SK-N-SH (cell line): Measurements from ENCODE around the gene RHBDL1. TPM values are rescaled to one million over a fixed set of nuclear protein-coding genes. Genes with fewer than 3 reads are reported as not detected.

Experiments
- CTCF ChIA-PET: fragments of 300-600, 350-600 bp; formaldehyde crosslinking; extraction: SDS; loops from one replicate; lab custom pipeline; 2021; lab: Yijun Ruan, JAX
- POLR2A ChIA-PET: fragments of 350-600 bp; sonication (Branson Sonifier 250); formaldehyde crosslinking; extraction: SDS; loops from one replicate; lab custom pipeline; 2020; ENCODE audit warnings: antibody characterized with exemption, inconsistent platforms; lab: Yijun Ruan, JAX
- DNase-seq: peaks from one replicate; pipeline ENCODE4 v3.0.0; 2012
- H2AFZ ChIP-seq: fragments of 200-600 bp; sonication (generic); 2 replicates; pipeline ENCODE4 v1.8.1; 2016; ENCODE audit warnings: antibody characterized with exemption, mild to moderate bottlenecking, low read depth
- H3F3A ChIP-seq: fragments of 200-600 bp; sonication (generic); replicated peaks from 2 replicates; pipeline ENCODE3; 2016; ENCODE audit warnings: antibody characterized with exemption, mild to moderate bottlenecking; ENCODE audit not compliant: insufficient read depth
- H3K27ac ChIP-seq, 2 experiments: fragments of 200-500 bp in 1 of 2; fragments of 200-600 bp in 1 of 2; sonication (Bioruptor generic) in 1 of 2; sonication (generic), shearing (Covaris generic) in 1 of 2; 2 replicates each; pipeline versions ENCODE4 v1.5.1 to v1.6.1; 2014 to 2016; ENCODE audit warnings: low read depth in 2 of 2, inconsistent platforms in 1 of 2, low read length in 1 of 2, mild to moderate bottlenecking in 1 of 2, mixed read lengths in 1 of 2
- H3K27me3 ChIP-seq: fragments of 200-600 bp; sonication (generic), shearing (Covaris generic); 2 replicates; pipeline ENCODE4 v1.6.1; 2016; ENCODE audit warnings: mixed run types; ENCODE audit not compliant: insufficient read depth
- H3K36me3 ChIP-seq, 2 experiments: fragments of 200-500 bp in 1 of 2; fragments of 200-600 bp in 1 of 2; sonication (Bioruptor generic) in 1 of 2; sonication (generic) in 1 of 2; replicated peaks in 1 of 2; 2 replicates each; pipeline versions ENCODE3 to v1.5.1; 2014 to 2016; ENCODE audit warnings: low read length in 1 of 2, mild to moderate bottlenecking in 1 of 2; ENCODE audit not compliant: insufficient read depth in 2 of 2, control insufficient read depth in 1 of 2
- H3K4me1 ChIP-seq, 2 experiments: fragments of 200-500 bp in 1 of 2; fragments of 200-600 bp in 1 of 2; sonication (Bioruptor generic) in 1 of 2; sonication (generic), shearing (Covaris generic) in 1 of 2; 2 replicates each; pipeline versions ENCODE4 v1.5.1 to v1.6.1; 2014 to 2016; ENCODE audit warnings: low read depth in 1 of 2, low read length in 1 of 2, mixed run types in 1 of 2; ENCODE audit not compliant: insufficient read depth in 2 of 2, control insufficient read depth in 1 of 2
- H3K4me2 ChIP-seq: fragments of 200-600 bp; sonication (generic), shearing (Covaris generic); 2 replicates; pipeline ENCODE4 v1.6.1; 2017; ENCODE audit warnings: mixed run types
- H3K4me3 ChIP-seq, 2 experiments: fragments of 200-500 bp in 1 of 2; fragments of 200-600 bp in 1 of 2; sonication (Bioruptor generic) in 1 of 2; sonication (generic), shearing (Covaris generic) in 1 of 2; 2 replicates each; pipeline versions ENCODE4 v1.5.1 to v1.8.1; 2014 to 2016; ENCODE audit warnings: low read depth in 2 of 2, inconsistent platforms in 1 of 2, low read length in 1 of 2, mild to moderate bottlenecking in 1 of 2, mixed read lengths in 1 of 2, moderate library complexity in 1 of 2
- H3K79me2 ChIP-seq: fragments of 200-600 bp; sonication (generic); 2 replicates; pipeline ENCODE4 v1.8.1; 2017; ENCODE audit warnings: mild to moderate bottlenecking; ENCODE audit not compliant: insufficient read depth
- H3K9ac ChIP-seq: fragments of 200-600 bp; sonication (generic); 2 replicates; pipeline ENCODE4 v1.6.1; 2017; ENCODE audit warnings: mixed run types
- H3K9me2 ChIP-seq: fragments of 200-600 bp; sonication (generic); 2 replicates; pipeline ENCODE4 v1.6.1; 2017; ENCODE audit warnings: mixed run types
- H3K9me3 ChIP-seq: fragments of 200-600 bp; sonication (generic); 2 replicates; pipeline ENCODE4 v1.6.1; 2017; ENCODE audit warnings: mixed run types, mild to moderate bottlenecking, moderate library complexity
- H4K20me1 ChIP-seq: fragments of 200-600 bp; sonication (generic); 2 replicates; pipeline ENCODE4 v1.6.1; 2017; ENCODE audit warnings: mild to moderate bottlenecking, mixed run types; ENCODE audit not compliant: insufficient read depth
- EZH2phosphoT487 ChIP-seq: fragments of 200-600 bp; sonication (generic); IDR thresholded peaks from 2 replicates; pipeline ENCODE4 v1.6.1; 2017; ENCODE audit warnings: low read depth, mixed run types, mild to moderate bottlenecking, antibody characterized with exemption, moderate library complexity, borderline replicate concordance
- GATA2 ChIP-seq: sonication (generic); formaldehyde crosslinking; IDR thresholded peaks from 2 replicates; pipeline ENCODE4 v1.5.0; 2020; ENCODE audit warnings: mild to moderate bottlenecking, missing genetic modification reagents
- JUND ChIP-seq: IDR thresholded peaks from 2 replicates; pipeline ENCODE4 v1.4.0; 2012
- MEF2A ChIP-seq: IDR thresholded peaks from 2 replicates; pipeline ENCODE4 v1.4.0; 2012; ENCODE audit warnings: low read depth, borderline replicate concordance
- RAD21 ChIP-seq: IDR thresholded peaks from 2 replicates; pipeline ENCODE4 v1.6.1; 2012; ENCODE audit warnings: mild to moderate bottlenecking, low read length
- RFX5 ChIP-seq: IDR thresholded peaks from 2 replicates; pipeline ENCODE4 v1.6.1; 2012; ENCODE audit warnings: mild to moderate bottlenecking, improper control_type of control experiment, low read length
- SMC3 ChIP-seq: IDR thresholded peaks from 2 replicates; pipeline ENCODE4 v1.6.1; 2012; ENCODE audit warnings: low read depth, low read length, improper control_type of control experiment
- TEAD4 ChIP-seq: IDR thresholded peaks from 2 replicates; pipeline ENCODE4 v1.4.0; 2012; ENCODE audit warnings: mild to moderate bottlenecking, borderline replicate concordance; ENCODE audit not compliant: insufficient read depth
- YY1 ChIP-seq: IDR thresholded peaks from 2 replicates; pipeline ENCODE4 v1.4.0; 2012; ENCODE audit warnings: low read depth, mild to moderate bottlenecking
- WGBS: methylation state at CpG from one replicate; pipeline ENCODE4 v1.1.6; 2017; ENCODE audit warnings: low lambda C conversion rate; 5-methylcytosine and 5-hydroxymethylcytosine counted together
- polyA plus RNA-seq, 3 experiments: library from polyadenylated mRNA; depleted of rRNA; stranded (reverse); fragments of >200 nt; gene quantifications; 2 replicates each; pipeline ENCODE4 v1.2.3, GENCODE V29; 2012
- TF ChIP-seq, protein P1 (sequence below): IDR thresholded peaks from 2 replicates; pipeline ENCODE4 v1.6.1; 2012; ENCODE audit warnings: mild to moderate bottlenecking, low read depth, low read length, moderate library complexity

Gene RHBDL1
- polyA plus RNA-seq, 1 of the 3 experiments (the other 2 are of a cell fraction): 4.1 TPM

DNA sequence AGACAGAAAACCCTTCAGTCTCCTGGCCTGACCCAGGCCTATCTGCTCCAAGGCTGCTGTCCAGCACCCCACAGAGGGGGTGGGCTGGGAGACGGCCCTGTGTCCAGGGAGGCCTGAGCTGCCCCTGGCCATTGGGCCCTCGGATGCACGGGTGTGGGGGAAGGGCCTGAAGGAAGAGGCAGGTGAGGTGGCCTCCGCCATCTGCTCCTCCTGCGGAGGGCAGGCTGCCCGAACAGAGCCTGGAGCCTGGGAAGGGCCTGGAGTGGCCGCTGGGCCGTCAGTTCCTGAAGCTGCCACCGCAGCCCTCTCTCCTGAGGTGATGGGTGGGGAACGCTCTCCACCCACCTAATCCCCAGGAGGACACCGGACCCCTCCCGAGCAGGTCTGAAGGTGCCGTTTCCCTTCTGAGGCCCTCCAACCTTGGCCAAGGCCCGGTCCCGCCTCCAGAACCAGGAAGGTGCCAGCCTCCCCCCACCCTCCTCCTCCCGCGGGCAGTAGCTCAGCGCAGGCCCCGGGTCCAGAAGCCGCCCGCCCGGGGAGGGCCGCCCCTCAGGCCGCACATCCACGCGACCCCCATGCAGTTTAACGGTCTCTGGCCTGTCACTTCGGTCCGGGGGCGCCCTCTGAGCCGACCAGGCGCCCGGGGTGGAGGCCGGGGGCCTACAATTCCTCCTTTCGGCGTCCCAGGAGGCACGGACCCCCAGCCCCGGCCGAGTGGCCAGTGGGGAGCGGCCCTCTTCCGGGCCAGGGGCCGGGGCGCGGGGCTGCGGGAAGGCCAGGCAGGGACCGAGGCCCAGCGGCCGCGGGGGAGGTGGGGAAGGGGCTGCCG, 29.3 kb downstream of the RHBDL1 start:
- Histone ChIP-seq H3K9me2 (no peaks in the 10 kb centered on the region), H3K4me3 (peak overlapping the region; percentile 78 to 82), H3K36me3 (no peaks in the 10 kb centered on the region), H3K79me2 (peaks cover 49% of the 10 kb centered on the region), H2AFZ (no peak overlapping the region), H4K20me1 (peaks cover 49% of the 10 kb centered on the region), H3K9ac (peak overlapping the region; percentile 85), H3K27me3 (no peaks in the 10 kb centered on the region), H3K9me3 (no peaks in the 10 kb centered on the region), H3K4me1 (peaks cover 5 to 27% of the 10 kb centered on the region in 2 experiments; a peak in 2 of 4 replicates), H3F3A (peaks cover 6% of the 10 kb centered on the region), H3K27ac (peak overlapping the region; percentile 11 to 48; a peak in 2 of 4 replicates), H3K4me2 (peak overlapping the region; percentile 95)
- ChIA-PET CTCF (interaction anchor here (0.5 to 22.4 kb wide), 9 partner anchors 8 to 80 kb away, joined by 3 to 358 read pairs (median 4); partner anchors contain the start of genes ANTKMT, CCDC78, CIAO3 and HAGHL), POLR2A (interaction anchor here (1.7 to 2.0 kb wide), 2 partner anchors 14 to 24 kb away, joined by 5 to 7 read pairs; partner anchors contain the start of gene WDR24)
- TF ChIP-seq JUND: no peak
- TF ChIP-seq, protein P1, sequence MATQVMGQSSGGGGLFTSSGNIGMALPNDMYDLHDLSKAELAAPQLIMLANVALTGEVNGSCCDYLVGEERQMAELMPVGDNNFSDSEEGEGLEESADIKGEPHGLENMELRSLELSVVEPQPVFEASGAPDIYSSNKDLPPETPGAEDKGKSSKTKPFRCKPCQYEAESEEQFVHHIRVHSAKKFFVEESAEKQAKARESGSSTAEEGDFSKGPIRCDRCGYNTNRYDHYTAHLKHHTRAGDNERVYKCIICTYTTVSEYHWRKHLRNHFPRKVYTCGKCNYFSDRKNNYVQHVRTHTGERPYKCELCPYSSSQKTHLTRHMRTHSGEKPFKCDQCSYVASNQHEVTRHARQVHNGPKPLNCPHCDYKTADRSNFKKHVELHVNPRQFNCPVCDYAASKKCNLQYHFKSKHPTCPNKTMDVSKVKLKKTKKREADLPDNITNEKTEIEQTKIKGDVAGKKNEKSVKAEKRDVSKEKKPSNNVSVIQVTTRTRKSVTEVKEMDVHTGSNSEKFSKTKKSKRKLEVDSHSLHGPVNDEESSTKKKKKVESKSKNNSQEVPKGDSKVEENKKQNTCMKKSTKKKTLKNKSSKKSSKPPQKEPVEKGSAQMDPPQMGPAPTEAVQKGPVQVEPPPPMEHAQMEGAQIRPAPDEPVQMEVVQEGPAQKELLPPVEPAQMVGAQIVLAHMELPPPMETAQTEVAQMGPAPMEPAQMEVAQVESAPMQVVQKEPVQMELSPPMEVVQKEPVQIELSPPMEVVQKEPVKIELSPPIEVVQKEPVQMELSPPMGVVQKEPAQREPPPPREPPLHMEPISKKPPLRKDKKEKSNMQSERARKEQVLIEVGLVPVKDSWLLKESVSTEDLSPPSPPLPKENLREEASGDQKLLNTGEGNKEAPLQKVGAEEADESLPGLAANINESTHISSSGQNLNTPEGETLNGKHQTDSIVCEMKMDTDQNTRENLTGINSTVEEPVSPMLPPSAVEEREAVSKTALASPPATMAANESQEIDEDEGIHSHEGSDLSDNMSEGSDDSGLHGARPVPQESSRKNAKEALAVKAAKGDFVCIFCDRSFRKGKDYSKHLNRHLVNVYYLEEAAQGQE: peak; percentile 91
- 21% methylated on average over 21 of the region's 50 CpGs for WGBS
- peak; percentile 74 for DNase-seq

DNA sequence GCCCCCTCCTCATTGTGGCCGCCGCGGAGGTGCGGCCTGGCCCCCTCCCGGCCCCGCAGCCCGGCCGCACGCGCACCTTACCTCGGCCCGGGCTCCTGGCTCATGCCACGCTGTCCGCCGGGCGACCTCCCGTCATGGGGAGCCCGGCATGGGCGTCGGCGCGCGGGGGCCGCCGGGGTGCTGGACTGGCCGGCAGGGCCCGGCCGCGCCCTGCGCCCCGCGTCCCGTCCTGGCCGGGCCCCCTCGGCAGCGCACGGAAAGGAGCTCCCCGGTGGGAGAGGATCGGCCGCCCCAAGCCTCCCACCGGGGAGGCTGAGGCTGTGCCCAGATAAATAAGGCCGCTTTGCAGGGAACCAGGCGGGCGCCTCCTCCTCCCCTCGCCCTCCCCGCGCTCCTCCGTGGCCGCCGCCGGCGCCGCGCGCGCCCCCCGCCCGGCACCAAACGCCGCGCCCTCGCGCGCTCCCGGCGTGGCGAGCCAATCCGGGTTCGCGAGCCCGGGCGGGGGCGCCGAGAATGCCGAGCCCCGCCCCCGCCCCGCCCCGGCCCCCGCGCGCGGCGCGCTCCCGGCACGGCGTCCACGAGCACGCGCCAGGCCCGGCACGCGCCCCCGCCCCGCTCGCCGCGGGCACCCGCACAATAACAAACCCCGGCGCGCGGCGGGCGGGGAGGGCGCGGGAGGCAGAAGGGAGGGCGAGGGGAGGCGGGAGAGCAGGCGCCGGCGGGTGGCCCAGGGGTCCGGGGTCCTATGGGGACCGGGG, 30.1 kb downstream of the RHBDL1 start, which contains the start of gene FBXL16:
Gene FBXL16 (minus strand): TSS at position 371 of the 758 bp plus-strand sequence. CDS start 8,396 bp downstream, outside the sequence.
- peak; percentile 98 for DNase-seq
- peaks cover 41% of the 10 kb centered on the region for H4K20me1 ChIP-seq
- H3K27me3 ChIP-seq: no peaks in the 10 kb centered on the region
- peak within 1 kb of the TSS; percentile 95 for H3K4me2 ChIP-seq
- peak within 1 kb of the TSS; percentile 78 to 82 for H3K4me3 ChIP-seq
- no peak within 1 kb of the TSS for H2AFZ ChIP-seq
- H3F3A ChIP-seq: peaks cover 14% of the 10 kb centered on the region
- TF ChIP-seq TEAD4: no peak
- no peak for TF ChIP-seq YY1
- no peak for TF ChIP-seq MEF2A
- no peak for TF ChIP-seq RFX5
- TF ChIP-seq, protein P1: no peak
- TF ChIP-seq RAD21: no peak
- no peak for TF ChIP-seq SMC3
- no peak for TF ChIP-seq EZH2phosphoT487
- no peak for TF ChIP-seq GATA2 (CRISPR knock-in tag)
- TF ChIP-seq, all 33 proteins: peak for 0
- CTCF ChIA-PET: interaction anchor here (1.0 to 22.4 kb wide), 4 partner anchors 10 to 79 kb away, joined by 4 to 358 read pairs (median 22); partner anchors contain the start of genes ANTKMT, CCDC78, HAGHL and METRN
- POLR2A ChIA-PET: interaction anchor here (1.7 kb wide), 1 partner anchor 23 kb away, joined by 5 read pairs; no protein-coding TSS in a partner anchor
- peak within 1 kb of the TSS; percentile 85 for H3K9ac ChIP-seq
- H3K4me1 ChIP-seq: peaks cover 14 to 36% of the 10 kb centered on the region in 2 experiments; a peak in 2 of 4 replicates
- 2% methylated on average over 9 of the region's 115 CpGs for WGBS
- H3K36me3 ChIP-seq: no peaks in the 10 kb centered on the region
- peak within 1 kb of the TSS in 1 of 2 experiments; percentile 64; a peak in 1 of 4 replicates for H3K27ac ChIP-seq
- H3K79me2 ChIP-seq: peaks cover 44% of the 10 kb centered on the region
- no peaks in the 10 kb centered on the region for H3K9me3 ChIP-seq
- no peaks in the 10 kb centered on the region for H3K9me2 ChIP-seq
